GM23338 (cell line): ENCODE data around the gene SLC39A10. TPM values are rescaled to one million over a fixed set of nuclear protein-coding genes. Genes with fewer than 3 reads are reported as not detected.

Source experiments
- ATAC-seq: fragments of 200-7000 bp; cut with Tn5 transposase; 3 replicates; pipeline ENCODE4 v1.9.1; 2020
- DNase-seq: peaks from one replicate; pipeline ENCODE4 v3.0.0-alpha.2; 2015; ENCODE audit warnings: low spot score
- H2AFZ ChIP-seq: fragments of 200-600 bp; sonication (generic); 2 replicates; pipeline ENCODE4 v1.8.0; 2016; ENCODE audit warnings: antibody characterized with exemption, mild to moderate bottlenecking, moderate library complexity
- H3F3A ChIP-seq: fragments of 200-600 bp; sonication (generic); replicated peaks from 2 replicates; pipeline ENCODE4 v1.8.0; 2017; ENCODE audit warnings: antibody characterized with exemption, mixed run types, low read depth
- H3K27ac ChIP-seq: fragments of 200-600 bp; sonication (generic); 2 replicates; pipeline ENCODE4 v1.6.1; 2016; ENCODE audit warnings: low read depth
- H3K27me3 ChIP-seq: fragments of 200-600 bp; sonication (generic); 2 replicates; pipeline ENCODE4 v1.8.0; 2016; ENCODE audit warnings: mild to moderate bottlenecking, mixed run types, moderate library complexity; ENCODE audit not compliant: insufficient read depth
- H3K36me3 ChIP-seq: fragments of 200-600 bp; sonication (generic); 2 replicates; pipeline ENCODE4 v1.8.0; 2016; ENCODE audit warnings: mild to moderate bottlenecking; ENCODE audit not compliant: insufficient read depth
- H3K4me1 ChIP-seq: fragments of 200-600 bp; sonication (generic); 2 replicates; pipeline ENCODE4 v1.8.0; 2016; ENCODE audit warnings: mild to moderate bottlenecking, moderate library complexity; ENCODE audit not compliant: insufficient read depth
- H3K4me2 ChIP-seq: fragments of 200-600 bp; sonication (generic); 2 replicates; pipeline ENCODE4 v1.7.1; 2017; ENCODE audit warnings: mixed run types
- H3K4me3 ChIP-seq: fragments of 200-600 bp; sonication (generic); 2 replicates; pipeline ENCODE4 v1.6.1; 2016; ENCODE audit warnings: mixed run types
- H3K79me2 ChIP-seq: fragments of 200-600 bp; sonication (generic); replicated peaks from 2 replicates; pipeline ENCODE4 v1.8.0; 2017; ENCODE audit warnings: mild to moderate bottlenecking; ENCODE audit not compliant: insufficient read depth
- H3K9me2 ChIP-seq: fragments of 200-600 bp; sonication (generic); 2 replicates; pipeline ENCODE4 v1.8.0; 2017; ENCODE audit not compliant: insufficient read depth
- H4K20me1 ChIP-seq: fragments of 200-600 bp; sonication (generic); replicated peaks from 2 replicates; pipeline ENCODE4 v1.8.0; 2017; ENCODE audit warnings: mild to moderate bottlenecking; ENCODE audit not compliant: insufficient read depth
- H3K27ac Mint-ChIP-seq: 2 replicates; pipeline ENCODE4 v1.8.0; 2020; ENCODE audit warnings: inconsistent platforms, mild to moderate bottlenecking, moderate library complexity, mixed read lengths
- H3K27me3 Mint-ChIP-seq: 3 replicates; pipeline ENCODE4 v1.8.0; 2022; ENCODE audit warnings: low read depth, mild to moderate bottlenecking, moderate library complexity, mixed read lengths, inconsistent platforms; ENCODE audit not compliant: insufficient read depth, poor library complexity
- H3K36me3 Mint-ChIP-seq: 3 replicates; pipeline ENCODE4 v1.8.0; 2021; ENCODE audit warnings: low read depth, mild to moderate bottlenecking, inconsistent platforms, moderate library complexity, mixed read lengths
- H3K4me1 Mint-ChIP-seq: 3 replicates; pipeline ENCODE4 v1.8.0; 2020; ENCODE audit warnings: mild to moderate bottlenecking, inconsistent platforms, mixed read lengths
- H3K4me3 Mint-ChIP-seq: 3 replicates; pipeline ENCODE4 v1.8.0; 2021; ENCODE audit warnings: moderate library complexity, mild to moderate bottlenecking, inconsistent platforms, mixed read lengths
- H3K9me3 Mint-ChIP-seq: 3 replicates; pipeline ENCODE4 v1.8.0; 2020; ENCODE audit warnings: moderate library complexity, mild to moderate bottlenecking, inconsistent platforms, mixed read lengths
- CREB1 ChIP-seq: fragments of 250-450 bp; sonication (Bioruptor Pico); IDR thresholded peaks from 2 replicates; pipeline ENCODE4 v1.5.0; 2020; ENCODE audit warnings: low read depth, mild to moderate bottlenecking, moderate library complexity
- ETS1 ChIP-seq: IDR thresholded peaks from 2 replicates; pipeline ENCODE4 v1.6.1; 2016; ENCODE audit warnings: antibody characterized with exemption
- EZH2 ChIP-seq: fragments of 200-600 bp; sonication (generic); IDR thresholded peaks from one replicate; pipeline ENCODE4 v1.8.0; 2017; ENCODE audit warnings: antibody characterized with exemption, mild to moderate bottlenecking, low read depth; ENCODE audit not compliant: unreplicated experiment
- EZH2phosphoT487 ChIP-seq: fragments of 200-600 bp; sonication (generic); IDR thresholded peaks from one replicate; pipeline ENCODE4 v1.8.1; 2018; ENCODE audit warnings: antibody characterized with exemption; ENCODE audit not compliant: unreplicated experiment
- JUNB ChIP-seq: IDR thresholded peaks from one replicate; pipeline ENCODE4 v1.6.1; 2016; ENCODE audit warnings: antibody characterized with exemption; ENCODE audit not compliant: unreplicated experiment
- NANOG ChIP-seq: IDR thresholded peaks from 2 replicates; pipeline ENCODE4 v1.6.1; 2016; ENCODE audit warnings: antibody characterized with exemption, borderline replicate concordance
- POLR2AphosphoS5 ChIP-seq: IDR thresholded peaks from 2 replicates; pipeline ENCODE4 v1.6.1; 2016; ENCODE audit warnings: antibody characterized with exemption, low read depth
- STAT1 ChIP-seq: IDR thresholded peaks from one replicate; pipeline ENCODE4 v1.6.1; 2016; ENCODE audit warnings: antibody characterized with exemption; ENCODE audit not compliant: unreplicated experiment
- ZNF114 ChIP-seq: fragments of 250-450 bp; sonication (Bioruptor Pico); IDR thresholded peaks from 2 replicates; pipeline ENCODE4 v1.5.0; 2020; ENCODE audit warnings: mild to moderate bottlenecking, moderate library complexity
- ZNF331 ChIP-seq: fragments of 250-450 bp; sonication (Bioruptor Pico); IDR thresholded peaks from 2 replicates; pipeline ENCODE4 v1.5.0; 2020; ENCODE audit warnings: low read depth, mild to moderate bottlenecking, moderate library complexity
- polyA plus RNA-seq: library from polyadenylated mRNA; unstranded; fragments of >200 nt; fragmentation: Nextera tagmentation; extraction: Ambion mirVana; gene quantifications from 2 replicates; pipeline ENCODE4 v1.2.1, GENCODE V29; 2016
- total RNA-seq: library from RNA; depleted of rRNA; stranded (reverse); fragments of >200 nt; shearing (Covaris generic); gene quantifications from 2 replicates; pipeline ENCODE4 v1.2.3, GENCODE V29; 2014
- TF ChIP-seq, protein P1 (sequence below): fragments of 250-450 bp; sonication (Bioruptor Pico); IDR thresholded peaks from 2 replicates; pipeline ENCODE4 v1.5.0; 2020; ENCODE audit warnings: mild to moderate bottlenecking, moderate library complexity
- TF ChIP-seq, protein P2 (sequence below), 2 experiments: fragments of 200-600 bp in 1 of 2; sonication (generic) in 1 of 2; conservative IDR thresholded peaks; 2 replicates each; pipeline versions ENCODE4 v1.5.1 to v1.6.1; 2016 to 2017; ENCODE audit warnings: antibody characterized with exemption in 2 of 2, low read depth in 2 of 2, mild to moderate bottlenecking in 2 of 2, moderate library complexity in 1 of 2
- TF ChIP-seq, protein P3 (sequence below): IDR thresholded peaks from one replicate; pipeline ENCODE4 v1.6.1; 2018; ENCODE audit warnings: antibody characterized with exemption; ENCODE audit not compliant: unreplicated experiment

The SLC39A10 gene
- total and polyA plus RNA-seq, 2 experiments from 2014 or later, result 261 to 356 TPM

GRCh38 chr2:195737511-195738325, 80.7 kb downstream of the SLC39A10 start:
- Mint-ChIP-seq H3K27ac (no peak overlapping the region), H3K36me3 (peaks cover 49% of the 10 kb centered on the region), H3K4me1 (no peaks in the 10 kb centered on the region), H3K9me3 (peaks cover 13% of the 10 kb centered on the region), H3K27me3 (no peaks in the 10 kb centered on the region), H3K4me3 (no peak overlapping the region)
- no peak for ATAC-seq
- Histone ChIP-seq H3K36me3 (peaks cover 17% of the 10 kb centered on the region), H3K27ac (no peak overlapping the region), H3K4me1 (no peaks in the 10 kb centered on the region), H3K4me3 (no peak overlapping the region), H2AFZ (no peak overlapping the region), H4K20me1 (no peaks in the 10 kb centered on the region), H3K79me2 (no peaks in the 10 kb centered on the region), H3F3A (no peaks in the 10 kb centered on the region), H3K9me2 (no peaks in the 10 kb centered on the region), H3K27me3 (no peaks in the 10 kb centered on the region), H3K4me2 (no peak overlapping the region)
- no peak for DNase-seq
- no peak for TF ChIP-seq POLR2AphosphoS5
- no peak for TF ChIP-seq ETS1
- no peak for TF ChIP-seq EZH2phosphoT487
- TF ChIP-seq, protein P1, sequence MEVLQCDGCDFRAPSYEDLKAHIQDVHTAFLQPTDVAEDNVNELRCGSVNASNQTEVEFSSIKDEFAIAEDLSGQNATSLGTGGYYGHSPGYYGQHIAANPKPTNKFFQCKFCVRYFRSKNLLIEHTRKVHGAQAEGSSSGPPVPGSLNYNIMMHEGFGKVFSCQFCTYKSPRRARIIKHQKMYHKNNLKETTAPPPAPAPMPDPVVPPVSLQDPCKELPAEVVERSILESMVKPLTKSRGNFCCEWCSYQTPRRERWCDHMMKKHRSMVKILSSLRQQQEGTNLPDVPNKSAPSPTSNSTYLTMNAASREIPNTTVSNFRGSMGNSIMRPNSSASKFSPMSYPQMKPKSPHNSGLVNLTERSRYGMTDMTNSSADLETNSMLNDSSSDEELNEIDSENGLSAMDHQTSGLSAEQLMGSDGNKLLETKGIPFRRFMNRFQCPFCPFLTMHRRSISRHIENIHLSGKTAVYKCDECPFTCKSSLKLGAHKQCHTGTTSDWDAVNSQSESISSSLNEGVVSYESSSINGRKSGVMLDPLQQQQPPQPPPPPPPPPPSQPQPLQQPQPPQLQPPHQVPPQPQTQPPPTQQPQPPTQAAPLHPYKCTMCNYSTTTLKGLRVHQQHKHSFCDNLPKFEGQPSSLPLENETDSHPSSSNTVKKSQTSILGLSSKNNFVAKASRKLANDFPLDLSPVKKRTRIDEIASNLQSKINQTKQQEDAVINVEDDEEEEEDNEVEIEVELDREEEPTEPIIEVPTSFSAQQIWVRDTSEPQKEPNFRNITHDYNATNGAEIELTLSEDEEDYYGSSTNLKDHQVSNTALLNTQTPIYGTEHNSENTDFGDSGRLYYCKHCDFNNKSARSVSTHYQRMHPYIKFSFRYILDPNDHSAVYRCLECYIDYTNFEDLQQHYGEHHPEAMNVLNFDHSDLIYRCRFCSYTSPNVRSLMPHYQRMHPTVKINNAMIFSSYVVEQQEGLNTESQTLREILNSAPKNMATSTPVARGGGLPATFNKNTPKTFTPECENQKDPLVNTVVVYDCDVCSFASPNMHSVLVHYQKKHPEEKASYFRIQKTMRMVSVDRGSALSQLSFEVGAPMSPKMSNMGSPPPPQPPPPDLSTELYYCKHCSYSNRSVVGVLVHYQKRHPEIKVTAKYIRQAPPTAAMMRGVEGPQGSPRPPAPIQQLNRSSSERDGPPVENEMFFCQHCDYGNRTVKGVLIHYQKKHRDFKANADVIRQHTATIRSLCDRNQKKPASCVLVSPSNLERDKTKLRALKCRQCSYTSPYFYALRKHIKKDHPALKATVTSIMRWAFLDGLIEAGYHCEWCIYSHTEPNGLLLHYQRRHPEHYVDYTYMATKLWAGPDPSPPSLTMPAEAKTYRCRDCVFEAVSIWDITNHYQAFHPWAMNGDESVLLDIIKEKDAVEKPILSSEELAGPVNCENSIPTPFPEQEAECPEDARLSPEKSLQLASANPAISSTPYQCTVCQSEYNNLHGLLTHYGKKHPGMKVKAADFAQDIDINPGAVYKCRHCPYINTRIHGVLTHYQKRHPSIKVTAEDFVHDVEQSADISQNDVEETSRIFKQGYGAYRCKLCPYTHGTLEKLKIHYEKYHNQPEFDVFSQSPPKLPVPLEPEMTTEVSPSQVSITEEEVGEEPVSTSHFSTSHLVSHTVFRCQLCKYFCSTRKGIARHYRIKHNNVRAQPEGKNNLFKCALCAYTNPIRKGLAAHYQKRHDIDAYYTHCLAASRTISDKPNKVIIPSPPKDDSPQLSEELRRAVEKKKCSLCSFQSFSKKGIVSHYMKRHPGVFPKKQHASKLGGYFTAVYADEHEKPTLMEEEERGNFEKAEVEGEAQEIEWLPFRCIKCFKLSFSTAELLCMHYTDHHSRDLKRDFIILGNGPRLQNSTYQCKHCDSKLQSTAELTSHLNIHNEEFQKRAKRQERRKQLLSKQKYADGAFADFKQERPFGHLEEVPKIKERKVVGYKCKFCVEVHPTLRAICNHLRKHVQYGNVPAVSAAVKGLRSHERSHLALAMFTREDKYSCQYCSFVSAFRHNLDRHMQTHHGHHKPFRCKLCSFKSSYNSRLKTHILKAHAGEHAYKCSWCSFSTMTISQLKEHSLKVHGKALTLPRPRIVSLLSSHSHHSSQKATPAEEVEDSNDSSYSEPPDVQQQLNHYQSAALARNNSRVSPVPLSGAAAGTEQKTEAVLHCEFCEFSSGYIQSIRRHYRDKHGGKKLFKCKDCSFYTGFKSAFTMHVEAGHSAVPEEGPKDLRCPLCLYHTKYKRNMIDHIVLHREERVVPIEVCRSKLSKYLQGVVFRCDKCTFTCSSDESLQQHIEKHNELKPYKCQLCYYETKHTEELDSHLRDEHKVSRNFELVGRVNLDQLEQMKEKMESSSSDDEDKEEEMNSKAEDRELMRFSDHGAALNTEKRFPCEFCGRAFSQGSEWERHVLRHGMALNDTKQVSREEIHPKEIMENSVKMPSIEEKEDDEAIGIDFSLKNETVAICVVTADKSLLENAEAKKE (CRISPR knock-in tag), result no peak
- no peak for TF ChIP-seq STAT1
- TF ChIP-seq EZH2, result no peak
- TF ChIP-seq ZNF114 (CRISPR knock-in tag), result no peak
- TF ChIP-seq ZNF331 (CRISPR knock-in tag), result no peak
- TF ChIP-seq, protein P2, sequence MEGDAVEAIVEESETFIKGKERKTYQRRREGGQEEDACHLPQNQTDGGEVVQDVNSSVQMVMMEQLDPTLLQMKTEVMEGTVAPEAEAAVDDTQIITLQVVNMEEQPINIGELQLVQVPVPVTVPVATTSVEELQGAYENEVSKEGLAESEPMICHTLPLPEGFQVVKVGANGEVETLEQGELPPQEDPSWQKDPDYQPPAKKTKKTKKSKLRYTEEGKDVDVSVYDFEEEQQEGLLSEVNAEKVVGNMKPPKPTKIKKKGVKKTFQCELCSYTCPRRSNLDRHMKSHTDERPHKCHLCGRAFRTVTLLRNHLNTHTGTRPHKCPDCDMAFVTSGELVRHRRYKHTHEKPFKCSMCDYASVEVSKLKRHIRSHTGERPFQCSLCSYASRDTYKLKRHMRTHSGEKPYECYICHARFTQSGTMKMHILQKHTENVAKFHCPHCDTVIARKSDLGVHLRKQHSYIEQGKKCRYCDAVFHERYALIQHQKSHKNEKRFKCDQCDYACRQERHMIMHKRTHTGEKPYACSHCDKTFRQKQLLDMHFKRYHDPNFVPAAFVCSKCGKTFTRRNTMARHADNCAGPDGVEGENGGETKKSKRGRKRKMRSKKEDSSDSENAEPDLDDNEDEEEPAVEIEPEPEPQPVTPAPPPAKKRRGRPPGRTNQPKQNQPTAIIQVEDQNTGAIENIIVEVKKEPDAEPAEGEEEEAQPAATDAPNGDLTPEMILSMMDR (conservative IDR thresholded peaks at IDR 0.05; ENCODE audit: low read depth in 2 of 2), result no peak
- no peak for TF ChIP-seq NANOG
- no peak for TF ChIP-seq JUNB
- TF ChIP-seq, protein P3, sequence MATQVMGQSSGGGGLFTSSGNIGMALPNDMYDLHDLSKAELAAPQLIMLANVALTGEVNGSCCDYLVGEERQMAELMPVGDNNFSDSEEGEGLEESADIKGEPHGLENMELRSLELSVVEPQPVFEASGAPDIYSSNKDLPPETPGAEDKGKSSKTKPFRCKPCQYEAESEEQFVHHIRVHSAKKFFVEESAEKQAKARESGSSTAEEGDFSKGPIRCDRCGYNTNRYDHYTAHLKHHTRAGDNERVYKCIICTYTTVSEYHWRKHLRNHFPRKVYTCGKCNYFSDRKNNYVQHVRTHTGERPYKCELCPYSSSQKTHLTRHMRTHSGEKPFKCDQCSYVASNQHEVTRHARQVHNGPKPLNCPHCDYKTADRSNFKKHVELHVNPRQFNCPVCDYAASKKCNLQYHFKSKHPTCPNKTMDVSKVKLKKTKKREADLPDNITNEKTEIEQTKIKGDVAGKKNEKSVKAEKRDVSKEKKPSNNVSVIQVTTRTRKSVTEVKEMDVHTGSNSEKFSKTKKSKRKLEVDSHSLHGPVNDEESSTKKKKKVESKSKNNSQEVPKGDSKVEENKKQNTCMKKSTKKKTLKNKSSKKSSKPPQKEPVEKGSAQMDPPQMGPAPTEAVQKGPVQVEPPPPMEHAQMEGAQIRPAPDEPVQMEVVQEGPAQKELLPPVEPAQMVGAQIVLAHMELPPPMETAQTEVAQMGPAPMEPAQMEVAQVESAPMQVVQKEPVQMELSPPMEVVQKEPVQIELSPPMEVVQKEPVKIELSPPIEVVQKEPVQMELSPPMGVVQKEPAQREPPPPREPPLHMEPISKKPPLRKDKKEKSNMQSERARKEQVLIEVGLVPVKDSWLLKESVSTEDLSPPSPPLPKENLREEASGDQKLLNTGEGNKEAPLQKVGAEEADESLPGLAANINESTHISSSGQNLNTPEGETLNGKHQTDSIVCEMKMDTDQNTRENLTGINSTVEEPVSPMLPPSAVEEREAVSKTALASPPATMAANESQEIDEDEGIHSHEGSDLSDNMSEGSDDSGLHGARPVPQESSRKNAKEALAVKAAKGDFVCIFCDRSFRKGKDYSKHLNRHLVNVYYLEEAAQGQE, result no peak
- no peak for TF ChIP-seq CREB1 (CRISPR knock-in tag)
